Glomerular visceral epithelial cell (primary cell): ENCODE data around the gene SYT2.
A peak's percentile ranks its signal among the peaks of the same experiment; 100 is the strongest.
"Not testable (repeated sequence)": the region's sequence is repeated elsewhere in the genome, so short reads cannot be mapped to it uniquely, and the experiment has no call there.

Experiments used
- DNase-seq: peaks from one replicate; pipeline ENCODE4 v3.0.0-alpha.2; 2016; ENCODE audit errors: extremely low spot score

SYT2 gene

GRCh38 chr1:202643397-202644218 is 66.6 kb downstream of the SYT2 start:
- DNase-seq = no peak

GRCh38 chr1:202642619-202643291 is 67.5 kb downstream of the SYT2 start:
- DNase-seq = no peak

- no peak for DNase-seq
These were observed 68.0 kb downstream of the SYT2 start for GRCh38 chr1:202642212-202642611.

GRCh38 chr1:202639500-202639899 is 70.8 kb downstream of the SYT2 start:
- no peak for DNase-seq

- DNase-seq = not testable (repeated sequence)
These were observed 71.5 kb downstream of the SYT2 start for GRCh38 chr1:202638701-202639305.

GRCh38 chr1:202638019-202638700 is 72.1 kb downstream of the SYT2 start:
- DNase-seq = no peak

GRCh38 chr1:202637321-202638018 is 72.8 kb downstream of the SYT2 start:
- not testable (repeated sequence) for DNase-seq

GRCh38 chr1:202636171-202636570 is 74.1 kb downstream of the SYT2 start:
- not testable (repeated sequence) for DNase-seq

GRCh38 chr1:202632241-202632640 is 78.0 kb downstream of the SYT2 start:
- no peak for DNase-seq

- DNase-seq = no peak
These were observed 79.0 kb downstream of the SYT2 start for GRCh38 chr1:202631076-202631923.

- DNase-seq = no peak
These were observed 79.7 kb downstream of the SYT2 start for GRCh38 chr1:202630541-202630940.

GRCh38 chr1:202630096-202630495 is 80.2 kb downstream of the SYT2 start:
- not testable (repeated sequence) for DNase-seq

- DNase-seq = not testable (repeated sequence)
These were observed 80.9 kb downstream of the SYT2 start for GRCh38 chr1:202629257-202629811.

GRCh38 chr1:202628646-202629215 is 81.5 kb downstream of the SYT2 start:
- no peak for DNase-seq

- no peak for DNase-seq
These were observed 82.3 kb downstream of the SYT2 start for GRCh38 chr1:202627841-202628565.

- DNase-seq = not testable (repeated sequence)
These were observed 83.2 kb downstream of the SYT2 start for GRCh38 chr1:202627036-202627435.

GRCh38 chr1:202625416-202626360 is 84.6 kb downstream of the SYT2 start:
- DNase-seq = peak; percentile 72

GRCh38 chr1:202624781-202625108 is 85.5 kb downstream of the SYT2 start:
- DNase-seq = no peak
